ENCODE results near the gene SEZ6L. TPM values are rescaled to one million over a fixed set of nuclear protein-coding genes. Genes with fewer than 3 reads are reported as not detected.

Gene SEZ6L
- polyA plus RNA-seq, 1 donor from 2014 or later: not detected

GRCh38 chr22:26430600-26430999 lies 261.3 kb downstream of the SEZ6L start:
- H3K9me3 Mint-ChIP-seq: no peaks in the 10 kb centered on the region
- peak overlapping the region; percentile 33 to 96 (median 86) for H3K27ac Mint-ChIP-seq
- H3K27me3 Mint-ChIP-seq: no peaks in the 10 kb centered on the region
- peak overlapping the region; percentile 76 to 95 (median 92) for H3K4me3 Mint-ChIP-seq
- H3K36me3 Mint-ChIP-seq: peaks cover 4% of the 10 kb centered on the region
- H3K4me1 Mint-ChIP-seq: peaks cover 34 to 41% (median 37%) of the 10 kb centered on the region in 3 donors

DNA sequence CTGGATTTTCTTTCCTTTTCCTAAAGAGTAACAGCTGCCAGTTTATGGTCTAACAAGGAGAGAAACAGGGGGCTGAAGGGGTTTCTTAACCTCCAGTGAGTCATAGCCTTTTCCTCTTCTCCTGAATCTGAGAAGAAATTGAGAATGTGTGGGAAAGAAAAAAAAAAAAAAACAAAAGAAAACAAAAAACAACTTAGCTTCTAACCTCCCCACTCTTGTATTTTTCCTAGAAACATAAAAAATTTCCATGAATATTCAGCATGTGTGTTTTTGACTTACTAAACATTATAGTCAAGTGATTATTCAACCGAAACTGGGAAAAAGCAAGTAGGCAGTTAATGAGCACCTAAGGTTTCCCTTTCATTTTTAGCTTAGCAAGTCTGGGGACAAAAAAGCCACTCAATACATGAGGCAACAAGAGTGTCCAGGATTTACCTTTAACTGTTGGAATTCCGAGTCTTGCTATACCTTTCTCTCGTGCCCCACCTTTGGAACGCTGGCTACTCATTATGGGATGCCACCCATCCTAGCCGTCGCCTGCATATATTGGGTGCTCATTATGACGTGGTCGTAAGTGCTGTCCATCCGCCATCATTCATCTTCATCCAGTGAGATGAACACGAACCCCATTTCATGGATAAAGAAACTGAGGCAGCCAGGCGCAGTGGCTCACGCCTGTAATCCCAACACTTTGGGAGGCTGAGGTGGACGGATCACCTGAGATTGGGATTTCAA lies 262.2 kb downstream of the SEZ6L start:
- Mint-ChIP-seq H3K36me3 (peaks cover 4% of the 10 kb centered on the region), H3K4me3 (peak overlapping the region; percentile 18 to 95 (median 84)), H3K4me1 (peaks cover 37 to 42% (median 40%) of the 10 kb centered on the region in 3 donors), H3K27ac (peak overlapping the region in 1 of 3 donors; percentile 96), H3K27me3 (no peaks in the 10 kb centered on the region), H3K9me3 (no peaks in the 10 kb centered on the region)

GRCh38 chr22:26432619-26433311 lies 263.5 kb downstream of the SEZ6L start:
- Mint-ChIP-seq H3K4me3 (peak overlapping the region; percentile 10 to 90 (median 40)), H3K27ac (peak overlapping the region in 2 of 3 donors; percentile 90 to 91), H3K36me3 (peaks cover 4% of the 10 kb centered on the region), H3K9me3 (no peaks in the 10 kb centered on the region), H3K4me1 (peaks cover 37 to 47% (median 45%) of the 10 kb centered on the region in 3 donors), H3K27me3 (no peaks in the 10 kb centered on the region)

Data from IgD-negative memory B cell (primary cell).